Pancreas (tissue), 10 donors: ENCODE measurements around the gene SSBP2. TPM values are rescaled to one million over a fixed set of nuclear protein-coding genes. Genes with fewer than 3 reads are reported as not detected.

ENCODE experiments used
- ATAC-seq, 4 donors: fragments of 200-7000 bp; cut with Tn5 transposase; one replicate each; pipeline versions ENCODE4 v1.8.0 to v1.9.1; 2020; ENCODE audit warnings: mild to moderate bottlenecking in 4 of 4, moderate library complexity in 4 of 4
- DNase-seq, 6 donors: peaks; one replicate each; pipeline ENCODE4 v3.0.0-alpha.2; 2020
- FAIRE-seq: peaks from 2 replicates; lab custom pipeline; 2012; peaks lifted over from hg19 to GRCh38; lab: Jason Lieb, UNC
- H3K27ac ChIP-seq, 4 donors: fragments of 200-600 bp; sonication (generic); 1 replicate in 3 of 4; 2 replicates in 1 of 4; pipeline versions ENCODE4 v1.5.0 to v1.8.0; 2020
- H3K27me3 ChIP-seq, 4 donors: fragments of 200-600 bp; one replicate each; pipeline ENCODE4 v1.8.0; 2021
- H3K36me3 ChIP-seq, 3 donors: fragments of 200-600 bp; sonication (generic) in 1 of 3; one replicate each; pipeline versions ENCODE4 v1.5.0 to v1.8.0; 2020 to 2021
- H3K4me1 ChIP-seq, 3 donors: fragments of 200-600 bp; one replicate each; pipeline ENCODE4 v1.8.0; 2021
- H3K4me3 ChIP-seq, 4 donors: fragments of 200-600 bp; sonication (generic) in 2 of 4; one replicate each; pipeline versions ENCODE4 v1.5.0 to v1.8.0; 2020 to 2021
- H3K9me3 ChIP-seq, 4 donors: fragments of 200-600 bp; one replicate each; pipeline ENCODE4 v1.8.0; 2021
- WGBS, 2 donors: extraction: QIAGEN DNeasy Blood & Tissue Kit; methylation state at CpG; one replicate each; pipeline ENCODE4 v1.1.7; 2013; 5-methylcytosine and 5-hydroxymethylcytosine counted together
- intact Hi-C, 3 donors: fragments of 100-400 bp; cut with DNase I; formaldehyde crosslinking; loops; one replicate each; pipeline versions ENCODE4 v1.11.1 to v1.14.2; 2022
- polyA plus RNA-seq, 2 donors: library from polyadenylated mRNA; stranded (reverse); fragments of 200-250 nt; gene quantifications; one replicate each; pipeline ENCODE4 v1.2.3, GENCODE V29; 2013
- total RNA-seq, 6 donors: library from RNA; stranded (reverse); fragmentation: NEBNext Ultra II Directional in 4 of 6; extraction: Animal tissue kit (Norgen Biotek cat#: 25700) in 4 of 6; gene quantifications; one replicate each; pipeline versions ENCODE4 v1.2.1 to v1.2.4, GENCODE V29; 2021 to 2023
- TF ChIP-seq, protein P1 (sequence below), 4 donors: fragments of 200-600 bp; sonication (generic) in 3 of 4; IDR thresholded peaks; one replicate each; pipeline versions ENCODE4 v1.5.0 to v1.8.0; 2021; ENCODE audit warnings: antibody characterized with exemption in 4 of 4
- donor health status: healthy with polysubstance abuse.
- donor health status: DM: no; HTN: no; CAD: no; lungs with moderate emphysema.
- donor health status: DM: no; HTN: no; CAD: no.
- donor health status: control.
- donor health status: control.
- donor health status: Bipolar disorder and iron deficiency.
- donor health status: DM: yes; HTN: yes; CAD: no.
- donor health status: DM: no; HTN: no; CAD: no.
- donor health status: DM: no; HTN: no; CAD: no.
- donor health status: DM: yes; HTN: yes; CAD: no.

The SSBP2 gene
- total and polyA plus RNA-seq, 8 donors, result 8.6 to 20.7 (median 15.8) TPM

DNA sequence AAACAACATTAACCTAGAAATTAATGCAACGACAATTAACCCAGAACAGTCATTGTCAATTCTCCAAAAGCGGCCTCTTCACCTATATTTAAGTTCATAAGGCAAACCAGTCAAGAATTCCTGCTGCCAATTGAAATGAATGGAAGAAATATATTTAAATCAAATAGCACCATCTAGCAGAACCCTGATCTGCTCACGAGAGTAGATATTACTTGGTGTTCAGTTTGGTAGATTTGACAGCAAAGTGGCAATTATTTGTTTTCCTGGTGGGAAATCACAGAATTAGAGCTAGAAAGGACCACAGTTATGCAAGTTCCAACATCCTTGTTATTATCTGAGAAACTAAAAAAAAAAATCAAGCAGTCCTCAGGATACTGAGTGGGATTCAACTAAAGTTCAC lies 2.3 kb downstream of the SSBP2 start:
- no peak overlapping the region for H3K27ac ChIP-seq
- intact Hi-C loops, result loop anchor here in 1 of 3 donors (5.0 kb wide), 1 partner anchor 109 kb away; no protein-coding TSS in a partner anchor
- ATAC-seq, result no peak

DNA sequence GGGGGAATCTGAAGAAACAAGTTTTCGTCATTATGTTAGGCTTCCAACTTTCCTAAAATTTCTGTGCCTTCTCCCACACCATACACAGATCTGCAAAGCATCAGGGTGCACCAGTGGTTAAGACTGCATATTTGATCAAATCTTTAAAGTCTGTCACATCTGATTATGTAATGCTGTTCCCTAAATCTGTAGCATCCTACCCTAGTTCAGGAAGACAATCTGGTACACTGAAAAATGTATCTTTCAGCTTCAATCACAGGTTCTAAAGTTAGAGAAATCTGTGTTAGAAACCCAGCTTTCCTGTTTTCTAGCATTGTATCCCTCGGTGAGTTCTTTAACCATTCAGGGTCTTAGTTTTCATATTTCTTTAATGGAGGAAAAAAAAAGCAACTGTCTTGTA lies 3.9 kb downstream of the SSBP2 start:
- no peak for ATAC-seq
- 80 to 87% methylated on average over 2 of the region's 2 CpGs for WGBS, 2 donors
- no peaks in the 10 kb centered on the region for H3K9me3 ChIP-seq
- no peaks in the 10 kb centered on the region for H3K27me3 ChIP-seq
- no peak for DNase-seq
- no peak for FAIRE-seq
- H3K36me3 ChIP-seq, result no peaks in the 10 kb centered on the region
- TF ChIP-seq, protein P1, sequence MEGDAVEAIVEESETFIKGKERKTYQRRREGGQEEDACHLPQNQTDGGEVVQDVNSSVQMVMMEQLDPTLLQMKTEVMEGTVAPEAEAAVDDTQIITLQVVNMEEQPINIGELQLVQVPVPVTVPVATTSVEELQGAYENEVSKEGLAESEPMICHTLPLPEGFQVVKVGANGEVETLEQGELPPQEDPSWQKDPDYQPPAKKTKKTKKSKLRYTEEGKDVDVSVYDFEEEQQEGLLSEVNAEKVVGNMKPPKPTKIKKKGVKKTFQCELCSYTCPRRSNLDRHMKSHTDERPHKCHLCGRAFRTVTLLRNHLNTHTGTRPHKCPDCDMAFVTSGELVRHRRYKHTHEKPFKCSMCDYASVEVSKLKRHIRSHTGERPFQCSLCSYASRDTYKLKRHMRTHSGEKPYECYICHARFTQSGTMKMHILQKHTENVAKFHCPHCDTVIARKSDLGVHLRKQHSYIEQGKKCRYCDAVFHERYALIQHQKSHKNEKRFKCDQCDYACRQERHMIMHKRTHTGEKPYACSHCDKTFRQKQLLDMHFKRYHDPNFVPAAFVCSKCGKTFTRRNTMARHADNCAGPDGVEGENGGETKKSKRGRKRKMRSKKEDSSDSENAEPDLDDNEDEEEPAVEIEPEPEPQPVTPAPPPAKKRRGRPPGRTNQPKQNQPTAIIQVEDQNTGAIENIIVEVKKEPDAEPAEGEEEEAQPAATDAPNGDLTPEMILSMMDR (IDR thresholded peaks at IDR 0.05), result no peak
- intact Hi-C loops, result loop anchor here in 1 of 3 donors (5.0 kb wide), 1 partner anchor 110 kb away; no protein-coding TSS in a partner anchor
- H3K4me3 ChIP-seq, result no peak overlapping the region
- peaks cover 0 to 11% (median 0%) of the 10 kb centered on the region in 3 donors for H3K4me1 ChIP-seq
- no peak overlapping the region for H3K27ac ChIP-seq

More for the DNA sequence above, 2.3 kb downstream of the SSBP2 start:
- Histone ChIP-seq H3K4me1 (peaks cover 0 to 14% (median 0%) of the 10 kb centered on the region in 3 donors), H3K27me3 (no peaks in the 10 kb centered on the region), H3K36me3 (no peaks in the 10 kb centered on the region), H3K4me3 (no peak overlapping the region), H3K9me3 (no peaks in the 10 kb centered on the region)
- TF ChIP-seq, protein P1 (IDR thresholded peaks at IDR 0.05), result no peak
- no peak for FAIRE-seq
- DNase-seq, result no peak
- 74 to 78% methylated on average over 3 of the region's 3 CpGs for WGBS, 2 donors

DNA sequence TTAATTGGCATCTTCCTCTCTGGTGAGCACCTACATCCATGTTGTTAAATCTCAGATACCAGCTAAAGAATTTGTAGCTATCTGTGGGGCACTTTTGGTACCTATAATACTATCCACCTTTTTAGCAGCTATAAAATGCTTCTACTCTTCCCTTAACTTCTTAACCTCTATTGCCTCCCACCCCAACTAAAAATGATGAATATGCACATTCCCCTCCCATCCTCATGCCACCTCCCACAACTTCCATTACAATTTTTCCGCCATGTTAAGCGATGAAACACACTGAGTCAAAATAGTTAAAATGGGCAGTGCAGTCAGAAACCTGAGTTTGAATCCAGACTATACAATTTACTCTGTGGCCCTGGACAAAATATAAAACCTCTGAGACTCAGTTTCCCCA lies 10.1 kb downstream of the SSBP2 start:
- H3K4me3 ChIP-seq, result no peak overlapping the region
- TF ChIP-seq, protein P1 (IDR thresholded peaks at IDR 0.05), result no peak
- intact Hi-C loops, result no loop called here
- H3K4me1 ChIP-seq, result peaks cover 0 to under 1% (median 0%) of the 10 kb centered on the region in 3 donors
- no peaks in the 10 kb centered on the region for H3K36me3 ChIP-seq
- WGBS, 2 donors, result 97 to 100% methylated on average over 2 of the region's 2 CpGs
- no peaks in the 10 kb centered on the region for H3K27me3 ChIP-seq
- no peaks in the 10 kb centered on the region for H3K9me3 ChIP-seq
- no peak for ATAC-seq
- no peak overlapping the region for H3K27ac ChIP-seq
- no peak for DNase-seq
- no peak for FAIRE-seq

DNA sequence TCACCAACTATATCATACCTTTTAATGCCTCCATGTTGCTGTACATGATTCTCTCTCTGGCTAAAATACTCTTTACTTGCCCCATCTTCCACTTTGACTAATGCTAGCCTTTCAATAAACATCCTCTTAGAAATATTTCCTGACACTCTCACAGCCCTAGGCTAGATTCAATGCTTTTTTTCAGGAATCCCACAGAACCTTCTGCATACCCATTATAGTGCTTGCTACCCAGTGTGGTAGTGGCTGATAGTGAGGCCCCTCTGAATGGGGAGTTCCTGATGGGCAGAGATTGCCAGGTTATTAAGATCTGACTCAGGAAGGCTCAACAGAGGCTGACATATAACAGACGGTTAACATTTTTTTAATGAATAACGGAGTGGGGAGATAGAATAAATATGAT lies 11.6 kb downstream of the SSBP2 start:
- Histone ChIP-seq H3K36me3 (no peaks in the 10 kb centered on the region), H3K4me1 (peaks cover 0 to 3% (median 0%) of the 10 kb centered on the region in 3 donors), H3K4me3 (no peak overlapping the region), H3K27me3 (no peaks in the 10 kb centered on the region), H3K27ac (no peak overlapping the region), H3K9me3 (no peaks in the 10 kb centered on the region)
- DNase-seq (no peak), ATAC-seq (no peak), FAIRE-seq (no peak)
- TF ChIP-seq, protein P1 (IDR thresholded peaks at IDR 0.05), result no peak
- intact Hi-C loops, result no loop called here
- 85 to 86% methylated on average over 2 of the region's 2 CpGs for WGBS, 2 donors

DNA sequence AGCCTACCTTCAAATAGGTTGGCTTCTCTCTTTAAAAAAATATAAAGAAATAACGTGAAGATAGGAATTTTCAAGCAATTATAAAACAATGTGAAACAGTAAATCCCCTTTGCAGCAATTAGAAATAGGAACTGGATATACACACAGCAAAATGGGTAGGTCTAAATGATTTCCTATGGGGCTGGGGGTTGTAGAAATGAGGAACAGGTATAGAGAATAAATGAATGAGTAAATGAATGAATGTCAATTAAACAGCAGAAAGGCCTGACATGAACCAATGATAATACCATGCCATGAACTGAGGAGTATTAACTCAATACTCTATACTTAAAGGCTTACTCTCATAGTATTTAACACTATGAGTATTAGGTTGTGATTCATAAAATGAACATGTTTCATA lies 21.6 kb downstream of the SSBP2 start:
- ATAC-seq (no peak), FAIRE-seq (no peak), DNase-seq (no peak)
- H3K27me3 ChIP-seq, result no peaks in the 10 kb centered on the region
- H3K27ac ChIP-seq, result no peak overlapping the region
- no peaks in the 10 kb centered on the region for H3K36me3 ChIP-seq
- H3K4me3 ChIP-seq, result no peak overlapping the region
- 80 to 90% methylated on average over 1 of the region's 1 CpG for WGBS, 2 donors
- TF ChIP-seq, protein P1 (IDR thresholded peaks at IDR 0.05), result no peak
- peaks cover 0 to 5% (median 3%) of the 10 kb centered on the region in 3 donors for H3K4me1 ChIP-seq
- no peaks in the 10 kb centered on the region for H3K9me3 ChIP-seq
- intact Hi-C loops, result no loop called here
